NCI-H187 treated with DMSO at 0.1 percent for 48 hours (cell line): ENCODE data around the gene HIGD2A.

Experiments
- DNase-seq: peaks from one replicate; lab custom pipeline; 2025; lab: John Stamatoyannopoulos, UW

The HIGD2A gene

GRCh38 chr5:176415952-176416924 lies 27.7 kb downstream of the HIGD2A start, which contains the start of gene CLTB:
CLTB (minus strand) TSS chr5:176416539; CDS start chr5:176416363, 176 bp downstream.
- no peak for DNase-seq

GRCh38 chr5:176416965-176417364 lies 28.4 kb downstream of the HIGD2A start:
- no peak for DNase-seq

- DNase-seq = no peak
Measured at GRCh38 chr5:176418251-176418650, 29.7 kb downstream of the HIGD2A start.

GRCh38 chr5:176420086-176420485 lies 31.5 kb downstream of the HIGD2A start:
- no peak for DNase-seq

GRCh38 chr5:176420972-176421544 lies 32.5 kb downstream of the HIGD2A start:
- no peak for DNase-seq

GRCh38 chr5:176424181-176424580 lies 35.6 kb downstream of the HIGD2A start:
- no peak for DNase-seq

- no peak for DNase-seq
Measured at GRCh38 chr5:176425138-176425537, 36.6 kb downstream of the HIGD2A start.

GRCh38 chr5:176425791-176426190 lies 37.2 kb downstream of the HIGD2A start:
- no peak for DNase-seq

GRCh38 chr5:176426876-176427275 lies 38.3 kb downstream of the HIGD2A start:
- no peak for DNase-seq

GRCh38 chr5:176427971-176428370 lies 39.4 kb downstream of the HIGD2A start:
- DNase-seq = no peak

GRCh38 chr5:176429972-176430371 lies 41.4 kb downstream of the HIGD2A start:
- DNase-seq = no peak

- no peak for DNase-seq
Measured at GRCh38 chr5:176432707-176433106, 44.2 kb downstream of the HIGD2A start.

- no peak for DNase-seq
Measured at GRCh38 chr5:176436656-176437055, 48.1 kb downstream of the HIGD2A start.

GRCh38 chr5:176438959-176439757 lies 50.6 kb downstream of the HIGD2A start:
- no peak for DNase-seq
